Sciatic nerve (tissue), 2 donors: ENCODE data around the gene TRMT6. TPM values are rescaled to one million over a fixed set of nuclear protein-coding genes. Genes with fewer than 3 reads are reported as not detected.

Experiments
- ATAC-seq: fragments of 200-7000 bp; cut with Tn5 transposase; one replicate; pipeline ENCODE4 v1.9.1; 2020; ENCODE audit warnings: mild to moderate bottlenecking, moderate library complexity
- DNase-seq: peaks from one replicate; pipeline ENCODE4 v3.0.0-alpha.2; 2020; ENCODE audit warnings: low spot score
- intact Hi-C: fragments of 100-400 bp; cut with DNase I; formaldehyde crosslinking; loops from one replicate; pipeline ENCODE4 v1.14.2; 2022
- total RNA-seq: library from RNA; stranded (reverse); fragmentation: NEBNext Ultra II Directional; extraction: Animal tissue kit (Norgen Biotek cat#: 25700); gene quantifications from one replicate; pipeline ENCODE4 v1.2.1, GENCODE V29; 2021
- donor health status: DM: no; HTN: no; CAD: no.
- donor health status: DM: no; HTN: no; CAD: no.

The TRMT6 gene
- total RNA-seq, 1 donor from 2014 or later: 9.3 TPM

GRCh38 chr20:5914859-5915258 is 35.5 kb downstream of the TRMT6 start:
- ATAC-seq (no peak), DNase-seq (no peak)
- intact Hi-C loops: no loop called here

- intact Hi-C loops: no loop called here
- no peak for ATAC-seq
- no peak for DNase-seq
Measured at GRCh38 chr20:5913166-5913565, 37.2 kb downstream of the TRMT6 start.

DNA sequence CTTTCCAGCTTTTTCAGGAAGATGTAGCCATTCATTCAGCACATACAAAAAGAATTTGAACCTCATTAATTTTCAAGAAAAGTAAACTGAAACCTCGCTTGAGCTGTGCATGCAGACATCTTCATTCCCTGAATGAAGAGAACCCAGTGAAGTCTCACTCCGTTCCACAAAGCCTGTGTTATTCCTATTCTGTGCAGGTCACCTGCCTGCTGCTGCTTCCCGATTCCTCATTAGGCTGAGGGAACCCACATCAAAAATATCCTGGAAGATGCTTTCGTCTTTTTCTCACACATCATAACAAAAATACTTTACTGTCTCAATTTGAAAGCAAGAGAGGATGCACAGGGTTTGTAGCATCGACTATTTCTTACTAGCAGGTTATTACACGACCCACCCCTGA is 40.1 kb downstream of the TRMT6 start:
- ATAC-seq (no peak), DNase-seq (no peak)
- intact Hi-C loops: no loop called here

- DNase-seq (no peak), ATAC-seq (no peak)
- intact Hi-C loops: no loop called here
Measured at GRCh38 chr20:5908981-5909380, 41.4 kb downstream of the TRMT6 start.

GRCh38 chr20:5900908-5901307 is 49.4 kb downstream of the TRMT6 start:
- ATAC-seq (no peak), DNase-seq (no peak)
- intact Hi-C loops: no loop called here

- intact Hi-C loops: no loop called here
- no peak for DNase-seq
- ATAC-seq: no peak
Measured at GRCh38 chr20:5899444-5899843, 50.9 kb downstream of the TRMT6 start.

GRCh38 chr20:5895626-5896025 is 54.7 kb downstream of the TRMT6 start:
- no peak for ATAC-seq
- intact Hi-C loops: no loop called here
- no peak for DNase-seq

DNA sequence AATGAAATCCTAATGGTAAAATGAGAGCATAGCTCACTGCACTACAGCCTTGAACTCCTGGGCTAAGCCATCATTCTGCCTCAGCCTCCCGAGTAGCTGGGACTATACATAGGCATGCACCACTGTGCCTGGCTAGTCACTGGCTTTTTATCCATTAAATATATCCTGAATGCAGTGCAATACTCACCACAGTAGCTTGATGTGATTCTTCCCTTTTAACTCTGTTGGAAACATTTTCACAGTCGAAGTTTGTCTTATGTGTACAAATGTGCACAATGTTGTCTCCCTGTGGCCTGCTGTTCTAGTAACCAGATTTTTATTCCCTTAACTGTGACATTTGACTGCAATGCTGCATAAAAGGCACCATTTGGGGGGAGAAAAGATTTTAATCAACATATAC is 56.7 kb downstream of the TRMT6 start:
- intact Hi-C loops: no loop called here
- no peak for ATAC-seq
- DNase-seq: no peak

DNA sequence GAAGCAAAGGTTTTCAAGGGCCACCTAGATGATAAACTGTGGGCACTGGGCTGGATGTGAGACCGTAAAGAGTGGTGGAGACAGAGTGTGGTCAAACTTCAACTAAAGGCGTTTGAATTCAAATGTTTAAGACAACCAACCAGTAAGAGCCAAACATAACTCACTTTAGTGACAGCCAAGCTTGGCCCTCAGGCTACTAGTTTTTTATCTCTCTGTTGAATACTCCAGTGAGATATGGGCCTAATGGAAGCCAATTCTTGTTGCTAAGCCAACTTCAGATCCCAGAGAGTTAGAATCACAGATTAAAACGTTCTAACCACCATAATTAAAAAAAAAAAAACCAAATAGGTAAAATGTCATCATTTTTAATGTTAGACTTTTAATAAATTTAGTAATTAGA is 57.3 kb downstream of the TRMT6 start:
- no peak for DNase-seq
- no peak for ATAC-seq
- intact Hi-C loops: no loop called here

DNA sequence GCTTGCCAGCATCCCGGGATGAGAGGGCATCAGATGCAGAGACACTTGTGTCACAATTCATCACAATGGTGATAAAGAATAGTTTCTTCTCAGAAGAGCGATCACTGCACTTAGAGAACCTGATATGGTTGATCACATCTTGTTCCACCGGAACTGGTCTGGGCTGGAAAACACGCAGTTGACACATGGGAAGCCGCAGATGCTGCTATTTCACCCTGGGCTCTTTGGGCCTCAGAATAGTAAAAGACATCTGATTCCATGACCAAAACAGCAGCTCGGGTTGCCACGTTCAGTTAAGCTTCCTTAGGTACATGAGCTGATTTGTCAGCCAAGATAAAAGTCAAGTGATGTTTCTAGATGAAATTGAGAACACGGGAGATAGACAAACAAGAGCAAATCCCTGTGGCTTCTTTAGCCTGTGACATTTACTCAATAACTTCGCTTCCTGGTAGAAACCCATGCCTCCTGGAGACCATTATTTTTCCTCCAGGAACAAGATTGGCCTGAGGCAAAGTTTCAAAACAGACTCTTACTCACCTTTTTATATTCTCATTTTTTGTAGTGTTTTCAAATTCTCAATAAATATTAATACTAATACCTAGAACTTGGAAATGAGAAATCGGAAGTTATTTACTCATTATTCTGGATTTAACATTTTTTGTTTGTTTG is 59.4 kb downstream of the TRMT6 start:
- ATAC-seq (no peak), DNase-seq (no peak)
- intact Hi-C loops: no loop called here

DNA sequence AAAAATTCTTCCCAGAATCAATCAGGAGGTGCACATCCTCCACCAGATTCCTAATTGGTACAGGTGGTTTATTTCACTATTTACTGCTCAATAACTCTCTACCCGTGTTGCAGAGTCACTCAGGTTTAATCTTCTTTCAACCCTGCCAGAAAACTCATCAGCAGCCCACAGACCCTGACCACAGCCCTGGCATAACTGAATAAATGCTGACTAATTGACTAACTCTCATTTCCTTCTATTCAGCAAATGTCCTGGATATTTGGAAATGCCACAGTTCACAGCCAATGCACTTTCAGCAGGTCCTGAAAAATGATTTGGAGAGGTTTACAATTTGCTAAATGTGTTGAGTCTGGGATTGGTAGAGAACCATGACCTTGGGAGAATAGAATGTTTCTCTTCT is 62.3 kb downstream of the TRMT6 start:
- intact Hi-C loops: no loop called here
- ATAC-seq (no peak), DNase-seq (no peak)

DNA sequence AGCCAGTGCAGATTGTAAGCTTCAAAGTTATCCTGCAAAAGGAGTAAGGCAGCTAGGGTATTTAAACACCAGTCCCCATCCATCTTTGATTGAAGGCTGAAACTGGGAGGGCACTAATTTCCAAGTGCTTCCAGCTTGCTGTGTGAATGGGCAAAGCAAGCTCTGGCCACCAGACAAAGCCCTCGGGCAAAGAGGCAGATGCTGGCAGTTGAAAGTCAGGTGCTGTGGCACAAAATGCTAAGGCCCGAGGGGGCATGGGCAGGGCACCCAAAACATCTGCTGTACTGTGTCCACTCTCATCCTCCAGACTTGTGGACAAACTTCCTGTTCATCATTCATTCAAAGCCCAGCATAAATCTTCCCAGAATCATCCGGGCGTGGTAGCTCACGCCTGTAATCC is 62.9 kb downstream of the TRMT6 start:
- DNase-seq (no peak), ATAC-seq (no peak)
- intact Hi-C loops: no loop called here

Other genes starting within 250 kb of the TRMT6 start
- gene SHLD1, start 200.1 kb downstream of the TRMT6 start, total RNA-seq: 6.1 TPM
- gene CHGB, start 39.0 kb downstream of the TRMT6 start, total RNA-seq: not detected
- 3.7 TPM for gene MCM8, start 119 bp upstream of the TRMT6 start, total RNA-seq
- 27.1 TPM for gene CRLS1, start 55.6 kb upstream of the TRMT6 start, total RNA-seq
- 0.36 TPM for gene LRRN4, start 103.5 kb upstream of the TRMT6 start, total RNA-seq
- gene FERMT1, start 172.5 kb upstream of the TRMT6 start, total RNA-seq: 3.5 TPM